Amniotic epithelial cell (primary cell): ENCODE data around the gene BBOX1.
A peak's percentile ranks its signal among the peaks of the same experiment; 100 is the strongest.

Experiments
- DNase-seq: peaks from one replicate; pipeline ENCODE4 v3.0.0-alpha.2; 2010; ENCODE audit warnings: low read depth

BBOX1 gene

GRCh38 chr11:27084518-27084917 is 43.9 kb downstream of the BBOX1 start:
- DNase-seq, result no peak

- DNase-seq, result no peak
Measured at GRCh38 chr11:27085111-27085510, 44.5 kb downstream of the BBOX1 start.

DNA sequence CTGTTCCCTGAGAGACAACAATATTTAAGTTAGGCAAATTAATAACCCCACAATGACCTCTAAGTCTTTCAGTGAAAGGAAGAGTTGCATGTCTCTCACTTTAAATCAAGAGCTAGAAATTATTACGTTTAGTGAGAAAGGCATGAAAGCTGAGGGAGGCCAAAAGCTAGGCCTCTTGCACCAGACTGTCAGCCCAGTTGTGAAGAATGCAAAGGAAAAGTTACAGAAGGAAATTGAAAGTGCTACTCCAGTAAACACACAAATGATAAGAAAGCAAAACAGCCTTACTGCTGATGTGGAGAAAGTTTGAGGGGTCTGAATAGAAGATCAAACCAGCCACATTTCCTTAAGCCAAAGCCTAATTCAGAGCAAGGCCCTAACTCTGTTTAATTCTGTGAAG is 45.0 kb downstream of the BBOX1 start:
- no peak for DNase-seq

DNA sequence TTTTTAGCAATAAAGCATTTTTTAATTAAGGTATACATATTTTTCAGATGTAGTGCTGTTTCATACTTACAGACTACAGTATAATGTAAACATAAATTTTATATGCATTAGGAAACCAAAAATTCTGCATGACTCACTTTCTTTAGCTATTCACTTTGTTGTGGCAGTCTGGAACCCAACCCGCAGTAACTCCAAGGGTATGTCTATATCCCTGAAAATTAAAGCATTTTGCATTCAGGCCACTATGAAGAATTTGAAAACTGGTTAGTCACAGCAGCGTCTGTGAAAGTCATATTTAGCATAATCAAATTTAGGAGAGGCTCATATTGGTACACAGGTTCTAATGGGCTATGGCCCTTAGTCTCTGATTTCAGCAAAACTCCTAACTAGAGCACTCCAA is 46.8 kb downstream of the BBOX1 start:
- no peak for DNase-seq

DNA sequence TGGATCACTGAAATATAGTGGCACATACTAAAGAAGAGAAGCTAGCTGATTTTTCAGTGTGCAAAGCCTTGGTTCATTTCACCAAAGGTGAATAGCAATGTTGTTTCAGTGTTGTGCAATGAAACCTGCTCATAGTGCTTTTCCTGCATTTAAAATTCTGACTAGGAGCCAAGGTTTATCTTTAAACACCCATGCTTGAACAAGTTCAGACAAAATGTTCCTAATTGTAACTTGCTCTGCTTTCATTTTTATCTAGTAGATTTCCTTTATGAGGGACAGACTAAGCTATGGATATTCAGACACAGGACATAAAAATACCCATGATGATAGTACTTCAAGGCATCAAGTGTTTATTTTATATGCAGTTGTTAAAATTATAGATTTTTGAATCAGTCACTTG is 47.7 kb downstream of the BBOX1 start:
- no peak for DNase-seq

DNA sequence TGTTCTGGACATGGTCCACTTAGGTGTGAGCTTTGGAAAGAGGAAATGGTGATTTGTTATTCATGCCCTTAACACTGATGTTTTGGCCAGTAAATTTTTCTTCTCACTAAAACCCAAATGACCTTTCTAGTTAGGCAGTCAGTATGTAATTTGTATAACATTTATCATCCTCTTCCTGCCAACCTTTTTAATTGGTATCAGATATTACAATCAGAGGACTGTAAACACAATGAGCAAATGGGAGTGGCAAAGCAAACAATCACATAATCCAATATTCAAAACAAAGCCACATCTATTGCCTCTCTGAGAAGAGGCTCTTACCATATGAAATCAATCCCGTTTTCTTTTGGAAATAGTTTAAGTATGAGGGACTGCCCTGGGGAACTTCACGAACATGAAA is 49.1 kb downstream of the BBOX1 start:
- no peak for DNase-seq

- DNase-seq, result peak; percentile 3
Measured at GRCh38 chr11:27090357-27090948, 49.8 kb downstream of the BBOX1 start.

DNA sequence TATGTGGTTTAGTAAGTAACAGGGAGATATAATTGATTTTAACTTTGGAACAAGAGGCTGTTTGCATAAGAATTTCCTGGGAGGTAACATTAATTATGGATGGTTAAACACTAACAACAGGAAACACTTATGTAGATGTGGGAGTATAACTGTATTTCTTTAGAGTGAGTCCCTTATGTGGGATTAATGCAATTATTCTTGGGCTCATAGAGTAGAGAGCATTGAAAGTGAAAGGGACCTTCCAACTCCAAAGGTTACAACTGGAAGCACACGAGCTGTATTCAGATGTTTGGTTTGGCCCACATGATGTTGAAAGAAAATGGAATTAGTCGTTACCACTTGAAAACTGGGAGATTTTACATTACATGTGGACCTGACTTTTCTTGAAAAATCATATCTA is 53.5 kb downstream of the BBOX1 start:
- no peak for DNase-seq

- no peak for DNase-seq
Measured at GRCh38 chr11:27095059-27095458, 54.4 kb downstream of the BBOX1 start.

DNA sequence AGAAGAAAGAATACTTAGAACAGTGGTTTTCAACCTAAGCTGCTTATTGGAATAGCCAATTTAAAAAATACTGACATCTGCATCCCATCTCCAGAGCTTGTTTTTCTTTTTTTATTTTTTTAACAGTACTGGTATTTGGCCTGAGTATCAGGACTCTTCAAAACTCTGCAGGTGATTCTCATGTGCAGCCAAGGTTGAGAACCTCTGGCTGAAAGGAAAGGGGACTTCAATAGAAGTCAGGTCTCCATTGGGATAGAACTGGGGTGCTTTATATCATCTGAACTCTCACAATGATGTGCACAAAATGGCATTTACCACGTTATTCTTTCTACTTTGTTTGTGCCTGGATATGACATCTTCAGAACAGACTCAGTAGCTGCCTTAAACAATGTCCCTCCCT is 55.3 kb downstream of the BBOX1 start:
- DNase-seq, result no peak

DNA sequence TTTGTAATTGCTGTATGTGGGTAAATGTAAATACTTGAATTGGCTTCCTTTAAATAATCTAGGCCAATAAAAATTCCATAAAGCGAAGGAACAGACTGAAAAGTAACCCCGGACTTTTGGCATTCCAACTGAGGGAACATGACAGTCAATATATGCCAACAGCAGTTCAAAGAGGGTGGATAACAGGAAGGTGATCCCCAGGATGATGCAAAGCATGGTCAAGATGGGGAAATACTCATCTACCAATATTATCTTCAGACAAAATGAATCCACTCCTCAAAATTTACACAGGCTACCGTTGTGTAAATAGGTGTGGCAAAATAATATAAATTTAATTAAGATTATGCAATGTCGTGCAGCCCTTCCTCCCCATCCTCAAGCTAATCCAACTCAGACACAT is 56.9 kb downstream of the BBOX1 start:
- no peak for DNase-seq

DNA sequence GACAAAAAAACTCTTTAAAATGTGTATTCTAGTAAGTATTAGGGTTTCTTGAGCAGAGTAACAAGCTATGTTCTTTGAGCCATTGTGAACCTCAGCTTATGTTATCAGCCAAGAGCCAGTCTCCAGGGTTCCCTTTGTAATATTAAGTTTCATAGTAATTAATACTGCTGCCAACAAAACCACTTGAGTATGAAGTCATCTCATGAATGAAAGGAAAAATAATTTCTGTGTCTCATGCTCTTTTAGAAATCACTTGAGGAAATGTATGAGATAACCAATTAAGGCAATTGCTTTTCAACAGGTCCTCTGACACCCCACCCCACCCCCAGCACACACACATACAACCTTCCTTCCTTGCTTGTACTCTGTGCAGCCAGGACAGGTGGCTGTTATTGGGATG is 59.9 kb downstream of the BBOX1 start:
- DNase-seq, result peak; percentile 46

DNA sequence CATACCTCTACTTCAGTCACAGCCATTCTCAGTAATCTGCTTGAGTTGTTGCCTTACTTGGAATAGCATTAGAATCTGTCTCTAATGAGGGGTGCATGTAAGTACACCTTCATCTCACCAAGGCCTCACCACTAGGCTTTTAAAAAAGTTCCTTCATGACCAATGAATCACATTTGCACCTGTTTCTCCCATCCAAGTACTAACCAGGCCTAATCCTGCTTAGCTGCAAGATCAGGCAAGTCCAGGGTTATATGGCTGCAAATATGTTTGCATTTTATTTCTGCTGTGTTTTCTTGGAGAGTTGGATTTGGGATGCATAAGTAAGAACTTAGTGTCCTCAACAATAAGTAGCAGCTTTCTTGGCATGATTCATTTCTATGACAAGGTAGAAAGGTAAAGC is 66.9 kb downstream of the BBOX1 start:
- no peak for DNase-seq

- DNase-seq, result no peak
Measured at GRCh38 chr11:27108809-27109208, 68.2 kb downstream of the BBOX1 start.

GRCh38 chr11:27111896-27112295 is 71.3 kb downstream of the BBOX1 start:
- DNase-seq, result no peak

- DNase-seq, result no peak
Measured at GRCh38 chr11:27112946-27113345, 72.3 kb downstream of the BBOX1 start.

- no peak for DNase-seq
Measured at GRCh38 chr11:27115051-27115650, 74.5 kb downstream of the BBOX1 start.

DNA sequence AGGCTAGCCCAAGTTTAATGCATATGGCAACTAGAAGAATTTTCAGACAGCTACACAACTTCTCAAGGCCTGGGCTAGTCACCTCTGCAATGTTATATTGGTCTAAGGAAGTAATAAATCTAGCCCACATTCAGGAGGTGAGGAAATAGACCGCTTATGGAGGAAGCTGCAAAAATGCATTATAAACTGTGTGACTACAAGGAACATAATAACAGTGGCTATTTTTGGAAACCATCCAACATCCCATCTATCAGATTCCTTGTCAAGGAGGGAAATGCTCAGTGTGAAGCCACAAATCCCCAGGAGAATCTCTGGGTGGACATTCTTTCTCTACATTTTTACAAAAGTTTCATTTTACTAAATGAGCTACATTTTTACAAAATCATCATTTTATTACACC is 76.1 kb downstream of the BBOX1 start:
- peak; percentile 84 for DNase-seq

DNA sequence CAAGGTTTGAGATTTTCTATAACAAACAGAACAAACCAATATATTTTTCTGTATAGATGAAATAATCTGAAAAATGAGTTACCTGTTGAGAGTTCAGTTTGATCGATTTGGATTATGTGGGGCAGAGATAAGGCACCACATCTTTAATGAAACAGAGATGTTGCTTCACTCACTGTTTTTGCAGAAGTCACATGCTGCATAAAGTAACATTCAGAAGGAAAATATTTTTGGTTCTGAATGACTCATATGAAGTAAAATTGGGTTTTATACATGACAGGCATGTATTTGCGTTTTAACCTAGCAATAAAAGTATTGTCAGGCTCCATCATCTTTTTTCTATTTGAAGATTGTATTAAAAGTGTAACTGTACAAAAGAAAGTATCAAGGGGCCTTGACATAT is 77.8 kb downstream of the BBOX1 start:
- DNase-seq, result peak; percentile 20

DNA sequence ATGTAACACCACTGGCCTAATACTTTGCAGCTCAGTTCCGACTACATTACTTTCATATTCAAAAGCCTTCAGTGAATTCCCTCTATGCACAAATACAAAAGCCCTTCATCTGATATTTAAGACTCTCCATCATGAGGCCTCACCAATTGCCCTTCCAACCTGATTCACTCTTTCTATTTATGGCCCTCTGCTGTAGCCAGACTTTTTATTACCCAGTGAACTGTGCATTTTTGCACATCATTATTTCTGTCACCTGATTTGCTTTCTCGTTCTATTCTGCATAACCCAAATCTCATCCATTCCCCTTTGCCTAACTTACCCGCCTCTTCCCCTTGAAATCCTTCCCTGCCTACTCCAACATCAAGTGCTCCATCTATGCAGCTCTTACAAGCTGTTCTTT is 78.3 kb downstream of the BBOX1 start:
- DNase-seq, result no peak

- no peak for DNase-seq
Measured at GRCh38 chr11:27119396-27119795, 78.8 kb downstream of the BBOX1 start.

- peak; percentile 12 for DNase-seq
Measured at GRCh38 chr11:27120211-27120610, 79.6 kb downstream of the BBOX1 start.

- no peak for DNase-seq
Measured at GRCh38 chr11:27122001-27122400, 81.4 kb downstream of the BBOX1 start.

- peak; percentile 52 for DNase-seq
Measured at GRCh38 chr11:27124514-27125264, 84.1 kb downstream of the BBOX1 start.
